Hepatocyte (in vitro differentiated cells): ENCODE data around the gene KNDC1. TPM values are rescaled to one million over a fixed set of nuclear protein-coding genes. Genes with fewer than 3 reads are reported as not detected.
A peak's percentile ranks its signal among the peaks of the same experiment; 100 is the strongest.
"Not testable (repeated sequence)": the region's sequence is repeated elsewhere in the genome, so short reads cannot be mapped to it uniquely, and the experiment has no call there.

Source experiments
- DNase-seq: peaks from one replicate; pipeline ENCODE4 v3.0.0-alpha.2; 2016; ENCODE audit warnings: low spot score
- H2AFZ ChIP-seq: fragments of 200-600 bp; sonication (generic); 2 replicates; pipeline ENCODE4 v1.6.0; 2016; ENCODE audit warnings: antibody characterized with exemption, mild to moderate bottlenecking
- H3K27ac ChIP-seq: fragments of 200-600 bp; sonication (generic); 2 replicates; pipeline ENCODE4 v1.5.1; 2016; ENCODE audit warnings: mild to moderate bottlenecking
- H3K27me3 ChIP-seq: fragments of 200-600 bp; sonication (generic); 2 replicates; pipeline ENCODE4 v1.6.1; 2016
- H3K36me3 ChIP-seq: fragments of 200-600 bp; sonication (generic); replicated peaks from 2 replicates; pipeline ENCODE4 v1.5.1; 2016; ENCODE audit warnings: low read depth; ENCODE audit not compliant: insufficient read depth
- H3K4me1 ChIP-seq: fragments of 200-600 bp; sonication (generic); 2 replicates; pipeline ENCODE4 v1.5.1; 2016; ENCODE audit warnings: mild to moderate bottlenecking, moderate library complexity; ENCODE audit not compliant: insufficient read depth
- H3K4me2 ChIP-seq: fragments of 200-600 bp; sonication (generic); 2 replicates; pipeline ENCODE4 v1.6.0; 2016
- H3K4me3 ChIP-seq: fragments of 200-600 bp; sonication (generic); 2 replicates; pipeline ENCODE4 v1.5.1; 2016; ENCODE audit warnings: mild to moderate bottlenecking
- H3K79me2 ChIP-seq: fragments of 200-600 bp; sonication (generic); 2 replicates; pipeline ENCODE4 v1.6.0; 2017; ENCODE audit warnings: mild to moderate bottlenecking
- H3K9me2 ChIP-seq: fragments of 200-600 bp; sonication (generic); replicated peaks from 2 replicates; pipeline ENCODE4 v1.6.0; 2017; ENCODE audit warnings: mild to moderate bottlenecking; ENCODE audit not compliant: insufficient read depth
- H3K9me3 ChIP-seq: fragments of 200-600 bp; sonication (generic); 2 replicates; pipeline ENCODE4 v1.5.1; 2016; ENCODE audit warnings: low read depth, mild to moderate bottlenecking
- H4K20me1 ChIP-seq: fragments of 200-600 bp; sonication (generic); 2 replicates; pipeline ENCODE4 v1.6.0; 2016; ENCODE audit warnings: mild to moderate bottlenecking; ENCODE audit not compliant: insufficient read depth, poor library complexity, severe bottlenecking
- CTCF ChIP-seq: fragments of 200-600 bp; sonication (generic); IDR thresholded peaks from 2 replicates; pipeline ENCODE4 v1.5.1; 2016; ENCODE audit warnings: antibody characterized with exemption, mild to moderate bottlenecking; ENCODE audit not compliant: poor library complexity
- EZH2 ChIP-seq: fragments of 200-600 bp; sonication (generic); IDR thresholded peaks from 2 replicates; pipeline ENCODE4 v1.6.1; 2016; ENCODE audit warnings: antibody characterized with exemption, mild to moderate bottlenecking, borderline replicate concordance
- EZH2phosphoT487 ChIP-seq: fragments of 200-600 bp; sonication (generic); IDR thresholded peaks from one replicate; pipeline ENCODE4 v1.6.1; 2018; ENCODE audit warnings: antibody characterized with exemption, mild to moderate bottlenecking, low read depth, moderate library complexity; ENCODE audit not compliant: unreplicated experiment, severe bottlenecking
- WGBS: methylation state at CpG from one replicate; pipeline ENCODE4 v1.1.6; 2016; ENCODE audit warnings: low lambda C conversion rate; ENCODE audit errors: missing lambda C conversion rate; 5-methylcytosine and 5-hydroxymethylcytosine counted together
- polyA plus RNA-seq: library from polyadenylated mRNA; unstranded; fragments of >200 nt; fragmentation: Nextera tagmentation; extraction: Ambion mirVana; gene quantifications from 2 replicates; pipeline ENCODE4 v1.2.1, GENCODE V29; 2016
- total RNA-seq: library from RNA; depleted of rRNA; stranded (reverse); fragments of >200 nt; gene quantifications from 2 replicates; pipeline ENCODE4 v1.2.3, GENCODE V29; 2014

Gene KNDC1
- total and polyA plus RNA-seq, 2 experiments from 2014 or later = 3.8 to 4.3 TPM

GRCh38 chr10:133170092-133170491 lies 10.1 kb downstream of the KNDC1 start:
- H3K4me2 ChIP-seq = no peak overlapping the region
- no peak overlapping the region for H3K27ac ChIP-seq
- no peaks in the 10 kb centered on the region for H3K4me1 ChIP-seq
- H3K4me3 ChIP-seq = no peak overlapping the region
- no peaks in the 10 kb centered on the region for H3K27me3 ChIP-seq
- no peaks in the 10 kb centered on the region for H3K36me3 ChIP-seq
- H2AFZ ChIP-seq = no peak overlapping the region
- no peaks in the 10 kb centered on the region for H3K9me2 ChIP-seq
- 95% methylated on average over 17 of the region's 17 CpGs for WGBS
- no peaks in the 10 kb centered on the region for H3K9me3 ChIP-seq
- no peak for TF ChIP-seq EZH2
- TF ChIP-seq CTCF = no peak
- no peak for TF ChIP-seq EZH2phosphoT487
- H4K20me1 ChIP-seq = no peaks in the 10 kb centered on the region
- DNase-seq = no peak
- H3K79me2 ChIP-seq = no peaks in the 10 kb centered on the region

GRCh38 chr10:133173860-133174640 lies 14.0 kb downstream of the KNDC1 start:
- H2AFZ ChIP-seq = no peak overlapping the region
- H3K9me2 ChIP-seq = no peaks in the 10 kb centered on the region
- no peaks in the 10 kb centered on the region for H4K20me1 ChIP-seq
- DNase-seq = peak; percentile 3
- H3K79me2 ChIP-seq = no peaks in the 10 kb centered on the region
- H3K4me1 ChIP-seq = no peaks in the 10 kb centered on the region
- H3K4me2 ChIP-seq = no peak overlapping the region
- no peak overlapping the region for H3K27ac ChIP-seq
- H3K4me3 ChIP-seq = no peak overlapping the region
- no peak for TF ChIP-seq CTCF
- TF ChIP-seq EZH2phosphoT487 = no peak
- TF ChIP-seq EZH2 = no peak
- H3K27me3 ChIP-seq = no peaks in the 10 kb centered on the region
- H3K9me3 ChIP-seq = no peaks in the 10 kb centered on the region
- H3K36me3 ChIP-seq = no peaks in the 10 kb centered on the region
- 95% methylated on average over 15 of the region's 15 CpGs for WGBS

- Histone ChIP-seq H3K9me3 (no peaks in the 10 kb centered on the region), H3K79me2 (no peaks in the 10 kb centered on the region), H3K27ac (no peak overlapping the region), H3K27me3 (no peaks in the 10 kb centered on the region), H3K36me3 (no peaks in the 10 kb centered on the region), H3K4me1 (no peaks in the 10 kb centered on the region), H2AFZ (no peak overlapping the region), H3K4me3 (no peak overlapping the region), H3K9me2 (no peaks in the 10 kb centered on the region), H4K20me1 (no peaks in the 10 kb centered on the region), H3K4me2 (no peak overlapping the region)
- 57% methylated on average over 3 of the region's 3 CpGs for WGBS
- TF ChIP-seq CTCF (no peak), EZH2 (no peak), EZH2phosphoT487 (no peak)
- no peak for DNase-seq
Observed at GRCh38 chr10:133174689-133175263, 14.8 kb downstream of the KNDC1 start.

- not testable (repeated sequence) for H3K79me2 ChIP-seq, H3K27ac ChIP-seq, H4K20me1 ChIP-seq, H3K9me3 ChIP-seq, H3K27me3 ChIP-seq, H3K36me3 ChIP-seq, DNase-seq, H3K4me1 ChIP-seq, H3K9me2 ChIP-seq, H3K4me2 ChIP-seq, H3K4me3 ChIP-seq, H2AFZ ChIP-seq
- 99% methylated on average over 4 of the region's 4 CpGs for WGBS
Observed at GRCh38 chr10:133175624-133176023, 15.6 kb downstream of the KNDC1 start.
